Measurements from ENCODE around the gene NOP58.
"Not testable (repeated sequence)": the region's sequence is repeated elsewhere in the genome, so short reads cannot be mapped to it uniquely, and the experiment has no call there.

NOP58 gene, protein sequence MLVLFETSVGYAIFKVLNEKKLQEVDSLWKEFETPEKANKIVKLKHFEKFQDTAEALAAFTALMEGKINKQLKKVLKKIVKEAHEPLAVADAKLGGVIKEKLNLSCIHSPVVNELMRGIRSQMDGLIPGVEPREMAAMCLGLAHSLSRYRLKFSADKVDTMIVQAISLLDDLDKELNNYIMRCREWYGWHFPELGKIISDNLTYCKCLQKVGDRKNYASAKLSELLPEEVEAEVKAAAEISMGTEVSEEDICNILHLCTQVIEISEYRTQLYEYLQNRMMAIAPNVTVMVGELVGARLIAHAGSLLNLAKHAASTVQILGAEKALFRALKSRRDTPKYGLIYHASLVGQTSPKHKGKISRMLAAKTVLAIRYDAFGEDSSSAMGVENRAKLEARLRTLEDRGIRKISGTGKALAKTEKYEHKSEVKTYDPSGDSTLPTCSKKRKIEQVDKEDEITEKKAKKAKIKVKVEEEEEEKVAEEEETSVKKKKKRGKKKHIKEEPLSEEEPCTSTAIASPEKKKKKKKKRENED

DNA sequence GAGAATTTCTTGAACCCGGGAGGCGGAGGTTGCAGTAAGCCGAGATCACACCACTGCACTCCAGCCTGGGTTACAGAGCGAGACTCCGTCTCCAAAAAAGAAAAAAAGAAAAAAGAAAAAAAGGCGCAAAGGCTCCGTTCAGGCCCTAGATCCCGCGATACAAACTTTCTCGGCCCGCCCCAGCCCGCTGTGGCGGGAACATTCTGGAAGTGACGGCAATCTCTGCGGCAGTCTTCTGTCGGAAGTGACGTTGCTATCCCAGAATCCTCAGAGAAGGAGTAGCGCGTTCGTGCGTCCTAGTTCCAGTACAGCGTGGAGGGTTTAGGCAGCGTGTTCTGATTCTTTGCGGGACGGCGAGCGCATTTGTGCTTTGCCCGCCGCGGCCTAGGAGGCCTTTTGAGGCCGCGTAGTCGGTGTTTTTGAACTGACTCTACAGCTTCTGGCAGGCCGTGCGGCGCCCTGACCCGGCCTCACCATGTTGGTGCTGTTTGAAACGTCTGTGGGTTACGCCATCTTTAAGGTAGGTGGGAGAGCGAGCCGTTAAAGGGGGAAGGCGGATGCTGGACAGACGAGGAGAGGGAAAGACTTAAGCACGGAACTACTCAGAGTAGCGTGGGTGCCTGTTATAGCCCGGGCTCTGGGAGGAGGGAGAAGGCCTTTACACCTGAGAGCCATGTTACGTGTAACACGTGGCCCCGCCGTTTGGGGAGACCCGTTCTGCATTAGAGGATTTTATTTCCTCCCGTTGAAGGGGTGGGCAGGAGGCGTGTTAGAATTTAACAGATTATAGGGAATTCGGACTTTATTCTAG is at the start of gene NOP58:
NOP58 (plus strand) TSS at position 297 of the 811 bp plus-strand sequence; CDS start at position 476, 179 bp downstream.
- DNase-seq: peak; percentile 92

DNA sequence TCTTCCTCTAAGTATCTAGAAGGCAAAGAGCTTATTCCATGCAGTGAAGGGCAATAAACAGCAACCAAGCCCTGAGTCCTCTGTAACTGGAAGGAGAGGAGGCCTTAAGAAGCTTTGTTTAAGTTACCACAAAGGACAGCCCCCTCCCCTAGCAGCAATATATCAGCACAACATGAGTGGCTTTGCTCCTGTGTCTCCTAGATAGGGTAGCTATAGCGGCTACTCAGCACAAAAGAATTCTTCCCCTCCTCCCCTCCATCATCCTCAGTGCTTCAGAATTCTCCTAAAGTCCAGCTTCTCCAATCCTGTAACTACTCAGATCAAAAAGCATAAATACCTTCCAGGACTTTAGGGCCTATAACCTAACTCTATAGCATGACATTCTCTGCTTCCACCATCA is 43.7 kb upstream of the NOP58 start:
- DNase-seq: no peak

DNA sequence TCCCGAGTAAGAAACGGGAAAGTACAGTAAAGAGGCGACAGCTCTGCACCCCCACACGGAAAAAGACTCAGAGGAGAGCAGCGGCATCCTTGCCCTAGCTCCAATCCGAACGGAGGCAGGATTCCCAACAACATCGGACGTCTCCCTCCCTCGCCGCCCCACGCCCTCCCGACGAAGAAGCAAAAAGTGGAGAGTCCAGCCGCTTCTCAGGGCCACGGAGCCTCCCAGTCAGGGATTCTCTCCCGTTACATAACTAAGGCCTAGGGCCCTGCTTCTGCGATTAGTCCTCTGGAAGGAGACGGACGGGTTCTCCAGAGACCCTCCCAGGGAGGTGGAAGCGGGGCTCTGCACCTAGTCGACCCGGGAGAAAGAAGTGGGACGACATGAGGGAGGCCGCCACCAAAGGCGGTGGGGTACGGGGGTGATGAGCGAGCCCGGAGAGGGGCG is 27.8 kb upstream of the NOP58 start:
- DNase-seq: no peak

GRCh38 chr2:202238234-202239197 is 27.0 kb upstream of the NOP58 start, which contains the start of gene SUMO1:
Gene SUMO1, minus strand, starts transcription at chr2:202238597. Its CDS starts 146 bp downstream, at chr2:202238451.
- DNase-seq: peak; percentile 92

DNA sequence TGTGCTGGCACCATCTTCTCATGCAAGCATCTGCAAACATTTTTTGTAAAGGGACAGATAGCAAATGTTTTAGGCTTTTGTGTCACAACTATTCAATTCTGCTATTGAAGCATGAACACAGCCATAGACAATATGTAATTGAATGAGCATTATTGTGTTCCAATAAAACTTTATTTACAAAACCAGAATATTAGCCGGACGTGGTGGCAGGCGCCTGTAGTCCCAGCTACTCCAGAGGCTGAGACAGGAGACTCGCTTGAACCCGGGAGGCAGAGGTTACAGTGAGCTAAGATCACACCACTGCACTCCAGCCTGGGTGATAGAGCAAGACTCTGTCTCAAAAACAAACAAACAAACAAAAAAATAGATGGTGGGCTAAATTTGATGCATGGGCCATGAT is 17.9 kb upstream of the NOP58 start:
- DNase-seq: not testable (repeated sequence)

GRCh38 chr2:202249521-202250253 is 15.9 kb upstream of the NOP58 start:
- no peak for DNase-seq

DNA sequence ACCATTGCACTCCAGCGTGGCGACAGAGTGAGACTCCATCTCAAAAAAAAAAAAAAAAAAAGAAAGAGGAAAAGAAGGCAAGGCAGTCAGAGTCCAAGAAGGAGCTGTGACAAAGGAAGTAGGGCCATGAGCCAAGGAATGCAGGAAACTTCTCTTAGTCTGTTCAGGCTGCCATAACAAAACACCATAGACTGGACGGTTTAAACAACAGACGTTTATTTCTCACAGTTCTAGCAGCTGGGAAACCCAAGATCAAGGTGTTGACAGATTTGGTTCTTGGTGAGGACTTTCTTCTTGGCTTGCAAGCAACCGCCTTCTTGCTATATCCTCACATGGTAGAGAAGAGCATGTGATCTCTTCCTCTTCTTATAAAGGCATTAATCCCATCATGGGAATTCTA is 14.1 kb upstream of the NOP58 start:
- no peak for DNase-seq

DNA sequence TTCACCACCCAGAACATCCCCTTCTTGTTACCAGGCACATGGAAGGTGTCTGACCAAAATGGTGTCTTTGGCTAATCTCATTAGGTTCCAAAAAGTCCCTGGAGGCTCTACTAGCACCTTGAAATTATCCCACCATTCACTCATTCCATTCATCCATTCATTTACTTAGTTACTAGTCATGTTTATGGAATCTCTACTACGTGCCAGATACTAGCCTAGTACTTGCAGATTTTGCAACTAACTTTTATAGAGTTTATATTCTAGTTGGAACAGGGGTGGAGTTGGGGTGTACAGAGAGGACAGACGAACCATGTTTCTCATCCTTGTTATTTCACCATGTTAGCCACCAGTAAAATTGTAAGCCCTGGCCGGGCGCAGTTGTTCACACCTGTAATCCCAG is 4.0 kb upstream of the NOP58 start:
- DNase-seq: no peak

DNA sequence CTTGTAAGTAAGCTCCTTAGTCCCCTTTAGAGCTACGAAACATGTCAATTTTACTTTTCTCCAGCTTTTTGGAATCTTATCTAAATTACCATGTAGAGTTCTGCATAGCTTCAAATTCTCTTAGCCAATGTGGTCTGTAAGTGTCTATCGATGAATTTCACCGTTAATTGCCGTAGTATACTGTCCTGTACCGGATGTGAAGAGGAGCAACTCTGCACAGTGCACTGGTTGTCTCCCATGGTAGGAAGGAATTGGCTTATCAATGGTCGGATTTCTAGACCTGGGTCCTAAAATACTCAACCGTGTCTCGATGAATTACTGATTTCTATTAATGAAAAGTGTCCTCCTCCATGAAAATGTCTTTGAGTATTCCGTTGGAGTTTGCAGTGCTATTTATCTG is 1.9 kb downstream of the NOP58 start:
- DNase-seq: no peak

- no peak for DNase-seq
These were observed 4.0 kb downstream of the NOP58 start for GRCh38 chr2:202269585-202269984.

- no peak for DNase-seq
These were observed 4.9 kb downstream of the NOP58 start for GRCh38 chr2:202270487-202270886.

GRCh38 chr2:202276078-202276720 is 10.6 kb downstream of the NOP58 start:
- DNase-seq: peak; percentile 38

- DNase-seq: peak; percentile 37
These were observed 12.6 kb downstream of the NOP58 start for GRCh38 chr2:202278036-202278760.

DNA sequence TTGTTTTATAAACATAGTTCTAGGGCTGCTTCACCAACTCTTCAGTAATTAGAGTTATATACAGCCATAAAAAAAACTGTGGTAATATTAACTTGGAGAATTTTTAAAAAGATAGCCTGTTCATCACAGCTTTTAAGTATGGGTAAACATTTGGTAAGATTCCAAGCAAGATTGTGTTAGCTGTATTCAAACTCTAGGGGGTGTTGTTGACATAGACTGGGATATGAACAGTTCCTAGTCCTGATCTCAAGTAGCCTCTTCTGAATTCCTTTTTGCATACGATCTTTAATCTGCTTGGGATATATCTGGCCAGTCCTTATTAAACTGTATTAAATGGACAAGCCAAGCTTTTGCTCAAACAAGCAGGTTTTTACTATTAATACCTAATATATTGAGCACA is 13.4 kb downstream of the NOP58 start:
- DNase-seq: no peak

DNA sequence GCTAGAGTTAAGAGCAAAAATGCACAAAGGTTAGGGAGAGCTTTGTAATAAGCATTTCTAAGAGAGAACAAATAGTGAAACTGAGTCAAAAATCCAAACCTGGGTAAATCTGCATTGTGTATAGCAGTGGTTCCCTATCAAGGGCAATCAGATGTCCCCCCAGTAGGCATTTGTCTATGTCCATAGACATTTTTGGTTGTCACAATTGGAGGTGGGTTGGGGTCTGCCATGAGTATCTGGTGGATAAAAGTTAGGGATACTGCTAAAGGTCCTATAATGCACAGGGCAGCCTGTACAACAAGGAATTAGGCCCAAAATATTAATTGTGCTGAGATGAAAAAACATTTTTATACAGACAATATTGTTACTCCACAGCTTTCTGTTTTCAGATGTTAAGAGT is 21.0 kb downstream of the NOP58 start:
- DNase-seq: no peak

DNA sequence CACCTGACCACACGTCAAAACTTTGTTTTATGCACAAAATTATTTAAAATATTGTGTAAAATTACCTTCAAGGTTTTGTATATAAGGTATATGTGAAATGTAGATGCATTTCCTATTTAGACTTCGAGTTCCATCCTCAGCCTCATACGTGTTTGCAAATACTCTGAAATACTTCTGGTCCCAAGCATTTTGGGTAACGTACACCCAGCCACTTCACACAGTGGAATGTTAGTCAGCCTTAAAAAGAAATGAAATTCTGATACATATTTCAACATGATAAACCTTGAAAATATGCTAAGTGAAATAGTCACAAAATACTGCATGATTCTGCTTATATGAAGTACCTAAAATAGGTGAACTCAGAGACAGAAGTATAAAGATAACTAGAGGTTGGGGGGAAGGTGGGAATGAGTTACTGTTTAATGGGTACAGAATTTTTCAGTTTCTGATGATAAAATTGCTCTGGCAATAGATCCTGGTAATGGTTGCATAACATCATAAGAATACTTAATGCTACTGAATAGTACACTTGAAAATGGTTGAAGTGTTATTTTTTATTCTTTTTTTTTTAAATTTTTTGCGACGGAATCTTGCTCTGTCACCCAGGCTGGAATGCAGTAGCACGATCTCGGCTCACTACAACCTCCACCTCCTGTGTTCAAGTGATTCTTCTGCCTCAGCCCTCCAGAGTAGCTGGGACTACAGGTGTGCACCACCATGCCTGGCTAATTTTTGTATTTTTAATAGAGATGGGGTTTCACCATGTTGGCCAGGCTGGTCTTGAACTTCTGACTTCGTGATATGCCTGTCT is 24.0 kb downstream of the NOP58 start:
- no peak for DNase-seq

GRCh38 chr2:202290316-202290715 is 24.8 kb downstream of the NOP58 start:
- no peak for DNase-seq

GRCh38 chr2:202290970-202291369 is 25.4 kb downstream of the NOP58 start:
- DNase-seq: no peak

DNA sequence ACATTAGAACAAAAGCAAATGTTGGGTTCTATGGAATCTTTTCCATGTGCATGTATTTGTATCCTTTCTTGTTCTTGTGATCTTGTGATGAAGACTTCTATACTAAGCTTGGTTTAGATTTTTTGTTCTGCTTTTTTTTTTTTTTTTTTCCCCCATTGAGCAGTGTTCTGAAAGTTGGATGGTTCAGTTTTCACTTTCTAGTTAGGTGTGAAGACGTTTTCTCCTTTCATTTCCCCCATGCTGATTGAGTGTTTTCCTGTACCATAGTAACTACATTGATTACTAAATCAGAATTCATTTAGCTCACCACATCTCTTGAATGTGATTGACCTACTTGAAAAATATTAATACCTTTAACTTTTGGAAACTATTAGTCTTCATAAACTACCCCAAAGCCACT is 34.1 kb downstream of the NOP58 start:
- DNase-seq: no peak

GRCh38 chr2:202306034-202306433 is 40.5 kb downstream of the NOP58 start:
- DNase-seq: no peak

All from stimulated activated CD4-positive, alpha-beta T cell treated with anti-CD3 and anti-CD28 coated beads, Interleukin-4, amount 100 ng/mL, for 24 hours (primary cell).